Measurements from ENCODE around the gene HOXA13.

The HOXA13 gene

GRCh38 chr7:27191833-27192545 is 7.9 kb downstream of the HOXA13 start:
- DNase-seq, result no peak

- DNase-seq, result no peak
Observed at GRCh38 chr7:27191161-27191731, 8.6 kb downstream of the HOXA13 start.

- DNase-seq, result no peak
Observed at GRCh38 chr7:27189997-27190748, 9.7 kb downstream of the HOXA13 start.

- no peak for DNase-seq
Observed at GRCh38 chr7:27189295-27189996, 10.4 kb downstream of the HOXA13 start.

GRCh38 chr7:27188386-27189294 is 11.3 kb downstream of the HOXA13 start:
- no peak for DNase-seq

GRCh38 chr7:27187475-27188385 is 12.2 kb downstream of the HOXA13 start:
- no peak for DNase-seq

- DNase-seq, result no peak
Observed at GRCh38 chr7:27186668-27187474, 13.0 kb downstream of the HOXA13 start.

GRCh38 chr7:27185854-27186667 is 13.8 kb downstream of the HOXA13 start:
- no peak for DNase-seq

GRCh38 chr7:27185013-27185853 is 14.7 kb downstream of the HOXA13 start, which contains the start of gene HOXA11:
Gene HOXA11 (minus strand): TSS chr7:27185232. CDS start chr7:27185144, 88 bp downstream.
- DNase-seq, result no peak

GRCh38 chr7:27184337-27185012 is 15.4 kb downstream of the HOXA13 start:
- DNase-seq, result no peak

GRCh38 chr7:27183682-27184336 is 16.1 kb downstream of the HOXA13 start:
- DNase-seq, result no peak

GRCh38 chr7:27182861-27183681 is 16.8 kb downstream of the HOXA13 start:
- DNase-seq, result no peak

GRCh38 chr7:27182285-27182841 is 17.5 kb downstream of the HOXA13 start:
- DNase-seq, result no peak

GRCh38 chr7:27181795-27182275 is 18.1 kb downstream of the HOXA13 start:
- no peak for DNase-seq
